Ascending aorta (tissue), 2 donors: ENCODE data around the gene RHOBTB3. TPM values are rescaled to one million over a fixed set of nuclear protein-coding genes. Genes with fewer than 3 reads are reported as not detected.

Source experiments
- DNase-seq, 2 donors: peaks; one replicate each; pipeline ENCODE4 v3.0.0-alpha.2; 2019; ENCODE audit warnings: low spot score in 2 of 2
- H3K27ac ChIP-seq, 2 donors: fragments of 200-600 bp; sonication (generic); one replicate each; pipeline ENCODE4 v1.5.1; 2016 to 2017; ENCODE audit warnings: mild to moderate bottlenecking in 1 of 2
- H3K27me3 ChIP-seq: fragments of 200-600 bp; sonication (generic); one replicate; pipeline ENCODE4 v1.5.1; 2017
- H3K36me3 ChIP-seq, 2 donors: fragments of 200-600 bp; sonication (generic); one replicate each; pipeline ENCODE4 v1.5.1; 2016
- H3K4me1 ChIP-seq, 2 donors: fragments of 200-600 bp; sonication (generic); one replicate each; pipeline ENCODE4 v1.5.1; 2016 to 2017; ENCODE audit warnings: mild to moderate bottlenecking in 1 of 2
- H3K4me3 ChIP-seq, 2 donors: fragments of 200-600 bp; sonication (generic); one replicate each; pipeline ENCODE4 v1.5.1; 2016 to 2017; ENCODE audit warnings: mild to moderate bottlenecking in 1 of 2
- H3K9me3 ChIP-seq, 2 donors: fragments of 200-600 bp; sonication (generic); one replicate each; pipeline ENCODE4 v1.5.1; 2016
- intact Hi-C: fragments of 100-400 bp; cut with DNase I; formaldehyde crosslinking; loops from one replicate; pipeline ENCODE4 v1.15.1; 2023
- total RNA-seq: library from RNA; depleted of rRNA; stranded (reverse); fragments of >200 nt; gene quantifications from one replicate; pipeline ENCODE4 v1.1.0, GENCODE V29; 2016
- TF ChIP-seq, protein P1 (sequence below), 3 experiments: fragments of 200-600 bp in 2 of 3; fragments of 450-650 bp in 1 of 3; sonication (generic) in 2 of 3; IDR thresholded peaks; one replicate each; pipeline ENCODE4 v1.5.1; 2016 to 2019; ENCODE audit warnings: antibody characterized with exemption in 3 of 3, mild to moderate bottlenecking in 1 of 3, moderate library complexity in 1 of 3

Gene RHOBTB3
- total RNA-seq, 1 donor from 2014 or later: 153 TPM

DNA sequence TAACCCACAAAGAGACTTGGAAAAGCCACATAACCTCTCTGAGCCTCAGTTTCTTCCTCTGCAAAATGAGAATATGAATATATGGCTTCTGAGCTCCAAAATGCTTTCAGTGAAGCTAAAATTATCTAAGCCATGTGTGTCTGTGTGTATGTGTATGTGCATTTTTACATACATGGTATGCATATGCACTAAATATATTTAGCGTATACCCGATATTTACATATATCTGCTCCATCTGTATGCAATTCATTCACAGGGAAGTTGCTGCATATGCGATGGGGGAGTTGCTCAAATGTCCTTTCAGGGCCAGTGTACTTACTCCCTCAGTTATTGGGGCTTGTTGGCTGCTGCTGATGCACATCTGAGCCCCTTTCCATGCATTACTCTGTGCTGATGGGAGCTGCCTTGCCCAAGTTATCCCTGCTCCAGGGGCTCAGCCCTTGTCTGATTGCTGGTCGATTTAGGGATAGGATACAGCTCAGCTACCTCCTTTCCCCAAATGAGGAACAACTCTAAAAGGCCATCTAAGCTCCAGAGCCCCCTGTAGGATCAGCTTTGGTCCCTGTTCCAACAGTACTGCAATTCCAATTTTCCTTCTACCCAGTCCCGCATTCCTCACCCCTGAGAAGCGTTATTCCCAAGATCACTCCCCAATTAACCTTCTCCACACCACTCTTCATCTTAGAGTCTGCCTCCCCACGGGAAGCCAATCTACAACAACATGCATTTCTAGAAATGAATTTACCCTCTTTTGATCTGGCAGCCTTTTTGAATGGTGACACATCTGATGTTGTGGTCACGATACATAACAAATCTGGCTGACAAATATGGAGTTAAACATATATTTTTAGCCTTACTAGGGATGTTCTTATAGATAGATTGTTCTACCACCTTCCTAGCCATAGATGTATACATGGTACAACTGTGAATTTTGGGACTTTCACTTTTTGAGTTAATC, 15.9 kb downstream of the RHOBTB3 start:
- H3K27me3 ChIP-seq: no peaks in the 10 kb centered on the region
- intact Hi-C loops: no loop called here
- TF ChIP-seq, protein P1, sequence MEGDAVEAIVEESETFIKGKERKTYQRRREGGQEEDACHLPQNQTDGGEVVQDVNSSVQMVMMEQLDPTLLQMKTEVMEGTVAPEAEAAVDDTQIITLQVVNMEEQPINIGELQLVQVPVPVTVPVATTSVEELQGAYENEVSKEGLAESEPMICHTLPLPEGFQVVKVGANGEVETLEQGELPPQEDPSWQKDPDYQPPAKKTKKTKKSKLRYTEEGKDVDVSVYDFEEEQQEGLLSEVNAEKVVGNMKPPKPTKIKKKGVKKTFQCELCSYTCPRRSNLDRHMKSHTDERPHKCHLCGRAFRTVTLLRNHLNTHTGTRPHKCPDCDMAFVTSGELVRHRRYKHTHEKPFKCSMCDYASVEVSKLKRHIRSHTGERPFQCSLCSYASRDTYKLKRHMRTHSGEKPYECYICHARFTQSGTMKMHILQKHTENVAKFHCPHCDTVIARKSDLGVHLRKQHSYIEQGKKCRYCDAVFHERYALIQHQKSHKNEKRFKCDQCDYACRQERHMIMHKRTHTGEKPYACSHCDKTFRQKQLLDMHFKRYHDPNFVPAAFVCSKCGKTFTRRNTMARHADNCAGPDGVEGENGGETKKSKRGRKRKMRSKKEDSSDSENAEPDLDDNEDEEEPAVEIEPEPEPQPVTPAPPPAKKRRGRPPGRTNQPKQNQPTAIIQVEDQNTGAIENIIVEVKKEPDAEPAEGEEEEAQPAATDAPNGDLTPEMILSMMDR (IDR thresholded peaks at IDR 0.05): no peak
- no peak overlapping the region for H3K4me3 ChIP-seq
- no peak for DNase-seq
- no peak overlapping the region for H3K27ac ChIP-seq
- H3K9me3 ChIP-seq: no peaks in the 10 kb centered on the region
- peaks cover 0 to under 1% of the 10 kb centered on the region in 2 donors for H3K36me3 ChIP-seq
- H3K4me1 ChIP-seq: no peaks in the 10 kb centered on the region

DNA sequence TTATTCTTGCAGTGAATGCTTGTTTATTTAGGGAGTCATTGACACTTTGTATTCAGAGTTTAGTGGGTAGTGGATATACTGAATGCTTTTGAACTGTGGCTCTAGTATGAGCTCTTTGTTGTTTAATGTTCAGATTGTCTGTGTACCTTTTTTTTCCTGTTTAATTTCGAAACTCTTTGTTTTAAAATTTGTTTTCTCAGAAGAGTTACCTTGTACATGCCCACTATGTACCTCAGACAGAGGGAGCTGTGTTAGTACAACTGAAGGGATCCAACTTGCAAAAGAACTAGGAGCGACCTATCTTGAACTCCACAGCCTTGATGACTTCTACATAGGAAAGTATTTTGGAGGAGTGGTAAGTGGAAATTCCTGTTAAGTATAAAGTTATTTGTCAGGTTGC, 17.0 kb downstream of the RHOBTB3 start:
- Histone ChIP-seq H3K27ac (no peak overlapping the region), H3K9me3 (no peaks in the 10 kb centered on the region), H3K27me3 (no peaks in the 10 kb centered on the region), H3K36me3 (peaks cover 3 to 9% of the 10 kb centered on the region in 2 donors), H3K4me1 (no peaks in the 10 kb centered on the region), H3K4me3 (no peak overlapping the region)
- TF ChIP-seq, protein P1 (IDR thresholded peaks at IDR 0.05): no peak
- no peak for DNase-seq
- intact Hi-C loops: no loop called here

DNA sequence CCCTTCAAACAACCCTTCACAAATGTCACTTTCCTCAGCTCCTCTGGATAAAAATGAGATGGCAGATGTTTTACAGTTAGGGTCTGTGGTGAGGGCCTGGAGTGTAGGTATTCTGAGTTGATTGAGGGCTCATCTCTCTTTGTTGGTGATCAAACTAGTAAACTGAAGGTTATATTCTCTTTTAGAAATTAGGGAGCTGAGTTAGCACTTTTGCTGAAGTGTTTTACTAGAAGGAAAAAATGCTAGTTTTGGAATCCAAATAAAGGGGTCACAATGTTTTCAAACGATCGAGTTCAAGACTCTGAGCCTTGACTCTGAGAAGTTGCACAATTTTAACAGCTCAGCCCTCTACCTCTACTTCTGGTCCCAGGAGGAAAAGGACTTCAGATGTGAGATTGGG, 23.4 kb downstream of the RHOBTB3 start:
- DNase-seq: no peak
- intact Hi-C loops: no loop called here
- no peaks in the 10 kb centered on the region for H3K9me3 ChIP-seq
- no peak overlapping the region for H3K27ac ChIP-seq
- H3K27me3 ChIP-seq: no peaks in the 10 kb centered on the region
- peaks cover 3 to 15% of the 10 kb centered on the region in 2 donors for H3K36me3 ChIP-seq
- peaks cover 0 to under 1% of the 10 kb centered on the region in 2 donors for H3K4me1 ChIP-seq
- TF ChIP-seq, protein P1 (IDR thresholded peaks at IDR 0.05): no peak
- no peak overlapping the region for H3K4me3 ChIP-seq

DNA sequence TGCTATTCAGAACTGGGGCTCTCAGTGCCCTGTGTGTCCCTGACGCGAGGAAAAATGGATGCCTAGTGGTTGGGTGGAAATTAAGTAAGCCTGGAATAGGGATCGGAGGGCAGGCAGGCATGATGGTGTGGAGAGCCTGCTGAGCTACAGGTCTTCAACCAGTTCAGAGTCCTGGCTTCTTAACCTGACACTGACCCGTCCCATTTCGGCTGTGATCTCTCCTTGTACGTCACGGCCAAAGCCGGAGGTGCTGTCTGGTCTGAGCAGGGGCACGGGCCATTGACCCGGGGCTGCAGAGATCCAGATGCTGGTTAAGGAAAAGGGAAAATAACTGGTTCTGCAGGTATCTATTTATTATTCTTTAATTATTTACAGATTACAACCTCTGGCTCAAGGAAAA, 27.9 kb downstream of the RHOBTB3 start:
- Histone ChIP-seq H3K4me3 (no peak overlapping the region), H3K36me3 (peaks cover 0 to 5% of the 10 kb centered on the region in 2 donors), H3K4me1 (peaks cover 0 to 7% of the 10 kb centered on the region in 2 donors), H3K9me3 (no peaks in the 10 kb centered on the region), H3K27ac (no peak overlapping the region), H3K27me3 (no peaks in the 10 kb centered on the region)
- TF ChIP-seq, protein P1 (IDR thresholded peaks at IDR 0.05): no peak
- DNase-seq: no peak
- intact Hi-C loops: no loop called here

DNA sequence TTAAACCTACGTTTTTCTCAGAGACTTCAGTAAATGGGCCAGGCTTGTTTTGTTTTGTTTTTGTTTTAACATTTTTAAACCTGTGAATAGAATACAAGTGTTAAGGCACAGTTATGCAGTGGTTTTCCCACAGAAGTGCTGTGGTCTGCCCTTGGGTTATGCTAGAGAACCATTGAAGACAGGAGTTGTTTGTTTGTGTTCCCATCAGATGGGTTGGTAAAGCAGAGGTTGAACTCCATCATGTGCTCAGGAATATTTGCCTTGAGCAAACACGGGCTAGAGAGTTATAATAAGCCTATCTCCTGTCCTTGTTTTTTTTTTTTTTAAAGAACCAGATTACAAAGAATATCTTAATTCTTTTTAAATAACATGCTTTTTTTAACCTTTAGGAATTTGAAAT, 28.5 kb downstream of the RHOBTB3 start:
- no peaks in the 10 kb centered on the region for H3K9me3 ChIP-seq
- no peak for DNase-seq
- TF ChIP-seq, protein P1 (IDR thresholded peaks at IDR 0.05): no peak
- no peaks in the 10 kb centered on the region for H3K27me3 ChIP-seq
- peaks cover 0 to 5% of the 10 kb centered on the region in 2 donors for H3K36me3 ChIP-seq
- H3K4me1 ChIP-seq: peaks cover 0 to 7% of the 10 kb centered on the region in 2 donors
- no peak overlapping the region for H3K4me3 ChIP-seq
- no peak overlapping the region for H3K27ac ChIP-seq
- intact Hi-C loops: no loop called here
